HepG2 (cell line): ENCODE data around the gene MFRP. TPM values are rescaled to one million over a fixed set of nuclear protein-coding genes. Genes with fewer than 3 reads are reported as not detected.

Experiments
- ELF1 ChIP-seq: sonication (generic); formaldehyde crosslinking; IDR thresholded peaks from 2 replicates; pipeline ENCODE4 v1.4.0; 2020; ENCODE audit warnings: missing genetic modification reagents
- HHEX ChIP-seq: IDR thresholded peaks from 2 replicates; pipeline ENCODE4 v1.6.1; 2016; ENCODE audit warnings: control low read depth
- NR2F6 ChIP-seq, 2 experiments: IDR thresholded peaks; 2 replicates each; pipeline ENCODE4 v1.6.1; 2016; ENCODE audit warnings: antibody characterized with exemption in 1 of 2, mild to moderate bottlenecking in 1 of 2
- PPARG ChIP-seq: conservative IDR thresholded peaks from 2 replicates; pipeline ENCODE4 v1.6.1; 2016; ENCODE audit warnings: missing biosample characterization, missing genetic modification reagents
- RFX1 ChIP-seq: fragments of 450-650 bp; IDR thresholded peaks from 2 replicates; pipeline ENCODE4 v1.6.1; 2017
- TCF12 ChIP-seq, 2 experiments: fragments of 450-650 bp in 1 of 2; sonication (generic) in 1 of 2; formaldehyde crosslinking in 1 of 2; IDR thresholded peaks; 2 replicates each; pipeline versions ENCODE4 v1.6.1 to v1.8.0; 2017 to 2022; ENCODE audit warnings: antibody characterized with exemption in 1 of 2, mild to moderate bottlenecking in 1 of 2, missing genetic modification reagents in 1 of 2, moderate library complexity in 1 of 2
- ZNF556 ChIP-seq: sonication (generic); formaldehyde crosslinking; IDR thresholded peaks from 2 replicates; pipeline ENCODE4 v1.4.0; 2020; ENCODE audit warnings: mild to moderate bottlenecking, missing genetic modification reagents, borderline replicate concordance
- ZNF607 ChIP-seq: sonication (generic); formaldehyde crosslinking; IDR thresholded peaks from 2 replicates; pipeline ENCODE4 v1.5.1; 2020; ENCODE audit warnings: missing genetic modification reagents, mild to moderate bottlenecking, borderline replicate concordance
- polyA plus RNA-seq, 8 experiments: library from polyadenylated mRNA; depleted of rRNA in 3 of 8; stranded (reverse) in 7 of 8; unstranded in 1 of 8; fragments of >200 nt; fragmentation: Illumina TruSeq in 4 of 8; extraction: Trizol in 4 of 8; gene quantifications; 2 replicates each; pipeline versions ENCODE4 v1.2.1 to v1.2.3, GENCODE V29; 2011 to 2016; ENCODE audit warnings: low read depth in 4 of 8, missing spikeins in 1 of 8, mixed read lengths in 1 of 8; ENCODE audit not compliant: insufficient read depth in 1 of 8
- total RNA-seq, 5 experiments: library from RNA; depleted of rRNA; stranded (reverse); fragments of >200 nt; fragmentation: Illumina TruSeq; extraction: Trizol; gene quantifications; 2 replicates each; pipeline ENCODE4 v1.2.3, GENCODE V29; 2016; ENCODE audit warnings: low read depth in 1 of 5
- TF ChIP-seq, protein P1 (sequence below): IDR thresholded peaks from 2 replicates; pipeline ENCODE4 v1.6.1; 2016; ENCODE audit warnings: mild to moderate bottlenecking
- TF ChIP-seq, protein P2 (sequence below): IDR thresholded peaks from 2 replicates; pipeline ENCODE4 v1.6.1; 2012; ENCODE audit warnings: inconsistent platforms
- TF ChIP-seq, protein P3 (sequence below): sonication (generic); formaldehyde crosslinking; IDR thresholded peaks from 2 replicates; pipeline ENCODE4 v1.4.0; 2020; ENCODE audit warnings: missing genetic modification reagents, borderline replicate concordance
- TF ChIP-seq, protein P4 (sequence below): IDR thresholded peaks from 2 replicates; pipeline ENCODE4 v1.6.1; 2016; ENCODE audit warnings: low read depth, borderline replicate concordance
- TF ChIP-seq, protein P5 (sequence below), 2 experiments: IDR thresholded peaks; 2 replicates each; pipeline ENCODE4 v1.6.1; 2011 to 2012; ENCODE audit warnings: low read length in 2 of 2, borderline replicate concordance in 1 of 2, low read depth in 1 of 2, mild to moderate bottlenecking in 1 of 2, moderate library complexity in 1 of 2
- TF ChIP-seq, protein P6 (sequence below): sonication (generic); formaldehyde crosslinking; IDR thresholded peaks from 2 replicates; pipeline ENCODE4 v1.5.0; 2020; ENCODE audit warnings: missing genetic modification reagents, mild to moderate bottlenecking, borderline replicate concordance

Gene MFRP
- total and polyA plus RNA-seq, 2 of the 13 experiments (the other 11 are each of a cell fraction or from before 2014, with no cell fraction given) = not detected

DNA sequence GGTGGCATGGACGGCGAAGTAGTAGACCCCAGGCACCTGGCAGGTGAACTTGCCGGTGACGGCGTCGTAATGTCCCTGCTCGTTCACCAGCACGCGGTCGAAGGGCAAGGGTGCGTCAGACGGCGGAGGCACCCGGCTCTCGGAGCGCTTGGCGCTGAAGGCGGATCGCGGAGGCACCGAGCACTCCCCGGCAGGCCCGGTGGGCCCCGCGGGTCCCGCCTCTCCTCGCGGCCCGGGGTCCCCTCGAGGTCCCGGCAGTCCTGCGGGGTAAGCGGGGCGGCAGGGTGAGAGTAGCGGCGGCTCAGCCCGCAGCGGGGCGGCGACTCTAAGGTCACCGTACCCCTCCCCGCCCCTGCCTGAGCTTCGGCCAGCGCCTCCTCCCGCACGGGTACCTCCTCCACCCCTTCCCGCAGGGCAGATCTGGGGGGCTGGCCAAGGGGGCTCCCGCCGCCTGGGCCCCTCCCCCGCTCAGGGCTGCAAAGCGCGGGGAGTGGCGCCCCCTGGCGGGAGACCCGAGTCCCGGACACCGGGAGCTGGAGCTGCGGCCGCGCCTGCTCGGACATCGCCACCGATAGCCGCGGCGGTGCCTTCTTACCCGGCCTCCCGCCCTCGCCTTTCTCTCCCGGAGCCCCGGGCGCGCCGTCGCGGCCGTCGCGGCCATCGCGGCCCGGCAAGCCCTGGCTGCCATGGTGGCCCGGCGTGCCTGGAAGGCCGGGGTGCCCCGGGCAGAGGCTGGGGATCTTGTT is 6.7 kb downstream of the MFRP start (continued):
- no peak for TF ChIP-seq ELF1
- TF ChIP-seq TCF12 (IDR thresholded peaks at IDR 0.05) = no peak
- TF ChIP-seq TCF12 (CRISPR knock-in tag; IDR thresholded peaks at IDR 0.05) = 0 out of 2 replicates have a peak, but pooled peaks have one; percentile 45
- no peak for TF ChIP-seq NR2F6 (IDR thresholded peaks at IDR 0.05)
- TF ChIP-seq NR2F6 (CRISPR knock-in tag; IDR thresholded peaks at IDR 0.05) = no peak
- TF ChIP-seq, protein P1, sequence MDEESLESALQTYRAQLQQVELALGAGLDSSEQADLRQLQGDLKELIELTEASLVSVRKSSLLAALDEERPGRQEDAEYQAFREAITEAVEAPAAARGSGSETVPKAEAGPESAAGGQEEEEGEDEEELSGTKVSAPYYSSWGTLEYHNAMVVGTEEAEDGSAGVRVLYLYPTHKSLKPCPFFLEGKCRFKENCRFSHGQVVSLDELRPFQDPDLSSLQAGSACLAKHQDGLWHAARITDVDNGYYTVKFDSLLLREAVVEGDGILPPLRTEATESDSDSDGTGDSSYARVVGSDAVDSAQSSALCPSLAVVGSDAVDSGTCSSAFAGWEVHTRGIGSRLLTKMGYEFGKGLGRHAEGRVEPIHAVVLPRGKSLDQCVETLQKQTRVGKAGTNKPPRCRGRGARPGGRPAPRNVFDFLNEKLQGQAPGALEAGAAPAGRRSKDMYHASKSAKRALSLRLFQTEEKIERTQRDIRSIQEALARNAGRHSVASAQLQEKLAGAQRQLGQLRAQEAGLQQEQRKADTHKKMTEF (CRISPR knock-in tag) = peak; percentile 48; the same call in 1 of the 2 replicates
- no peak for TF ChIP-seq HHEX
- TF ChIP-seq, protein P2, sequence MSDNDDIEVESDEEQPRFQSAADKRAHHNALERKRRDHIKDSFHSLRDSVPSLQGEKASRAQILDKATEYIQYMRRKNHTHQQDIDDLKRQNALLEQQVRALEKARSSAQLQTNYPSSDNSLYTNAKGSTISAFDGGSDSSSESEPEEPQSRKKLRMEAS = peak; percentile 22; the same call in 1 of the 2 replicates
- no peak for TF ChIP-seq ZNF556
- peak; percentile 47; the same call in 1 of the 2 replicates for TF ChIP-seq ZNF607 (CRISPR knock-in tag)
- TF ChIP-seq, protein P3, sequence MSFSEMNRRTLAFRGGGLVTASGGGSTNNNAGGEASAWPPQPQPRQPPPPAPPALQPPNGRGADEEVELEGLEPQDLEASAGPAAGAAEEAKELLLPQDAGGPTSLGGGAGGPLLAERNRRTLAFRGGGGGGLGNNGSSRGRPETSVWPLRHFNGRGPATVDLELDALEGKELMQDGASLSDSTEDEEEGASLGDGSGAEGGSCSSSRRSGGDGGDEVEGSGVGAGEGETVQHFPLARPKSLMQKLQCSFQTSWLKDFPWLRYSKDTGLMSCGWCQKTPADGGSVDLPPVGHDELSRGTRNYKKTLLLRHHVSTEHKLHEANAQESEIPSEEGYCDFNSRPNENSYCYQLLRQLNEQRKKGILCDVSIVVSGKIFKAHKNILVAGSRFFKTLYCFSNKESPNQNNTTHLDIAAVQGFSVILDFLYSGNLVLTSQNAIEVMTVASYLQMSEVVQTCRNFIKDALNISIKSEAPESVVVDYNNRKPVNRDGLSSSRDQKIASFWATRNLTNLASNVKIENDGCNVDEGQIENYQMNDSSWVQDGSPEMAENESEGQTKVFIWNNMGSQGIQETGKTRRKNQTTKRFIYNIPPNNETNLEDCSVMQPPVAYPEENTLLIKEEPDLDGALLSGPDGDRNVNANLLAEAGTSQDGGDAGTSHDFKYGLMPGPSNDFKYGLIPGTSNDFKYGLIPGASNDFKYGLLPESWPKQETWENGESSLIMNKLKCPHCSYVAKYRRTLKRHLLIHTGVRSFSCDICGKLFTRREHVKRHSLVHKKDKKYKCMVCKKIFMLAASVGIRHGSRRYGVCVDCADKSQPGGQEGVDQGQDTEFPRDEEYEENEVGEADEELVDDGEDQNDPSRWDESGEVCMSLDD (CRISPR knock-in tag) = no peak
- TF ChIP-seq, protein P4, sequence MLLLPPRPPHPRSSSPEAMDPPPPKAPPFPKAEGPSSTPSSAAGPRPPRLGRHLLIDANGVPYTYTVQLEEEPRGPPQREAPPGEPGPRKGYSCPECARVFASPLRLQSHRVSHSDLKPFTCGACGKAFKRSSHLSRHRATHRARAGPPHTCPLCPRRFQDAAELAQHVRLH = 0 out of 2 replicates have a peak, but pooled peaks have one; percentile 44
- TF ChIP-seq, protein P5, sequence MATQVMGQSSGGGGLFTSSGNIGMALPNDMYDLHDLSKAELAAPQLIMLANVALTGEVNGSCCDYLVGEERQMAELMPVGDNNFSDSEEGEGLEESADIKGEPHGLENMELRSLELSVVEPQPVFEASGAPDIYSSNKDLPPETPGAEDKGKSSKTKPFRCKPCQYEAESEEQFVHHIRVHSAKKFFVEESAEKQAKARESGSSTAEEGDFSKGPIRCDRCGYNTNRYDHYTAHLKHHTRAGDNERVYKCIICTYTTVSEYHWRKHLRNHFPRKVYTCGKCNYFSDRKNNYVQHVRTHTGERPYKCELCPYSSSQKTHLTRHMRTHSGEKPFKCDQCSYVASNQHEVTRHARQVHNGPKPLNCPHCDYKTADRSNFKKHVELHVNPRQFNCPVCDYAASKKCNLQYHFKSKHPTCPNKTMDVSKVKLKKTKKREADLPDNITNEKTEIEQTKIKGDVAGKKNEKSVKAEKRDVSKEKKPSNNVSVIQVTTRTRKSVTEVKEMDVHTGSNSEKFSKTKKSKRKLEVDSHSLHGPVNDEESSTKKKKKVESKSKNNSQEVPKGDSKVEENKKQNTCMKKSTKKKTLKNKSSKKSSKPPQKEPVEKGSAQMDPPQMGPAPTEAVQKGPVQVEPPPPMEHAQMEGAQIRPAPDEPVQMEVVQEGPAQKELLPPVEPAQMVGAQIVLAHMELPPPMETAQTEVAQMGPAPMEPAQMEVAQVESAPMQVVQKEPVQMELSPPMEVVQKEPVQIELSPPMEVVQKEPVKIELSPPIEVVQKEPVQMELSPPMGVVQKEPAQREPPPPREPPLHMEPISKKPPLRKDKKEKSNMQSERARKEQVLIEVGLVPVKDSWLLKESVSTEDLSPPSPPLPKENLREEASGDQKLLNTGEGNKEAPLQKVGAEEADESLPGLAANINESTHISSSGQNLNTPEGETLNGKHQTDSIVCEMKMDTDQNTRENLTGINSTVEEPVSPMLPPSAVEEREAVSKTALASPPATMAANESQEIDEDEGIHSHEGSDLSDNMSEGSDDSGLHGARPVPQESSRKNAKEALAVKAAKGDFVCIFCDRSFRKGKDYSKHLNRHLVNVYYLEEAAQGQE (IDR thresholded peaks at IDR 0.05; ENCODE audit: borderline replicate concordance in 1 of 2, low read depth in 1 of 2, low read length in 2 of 2) = no peak
- TF ChIP-seq RFX1 = no peak
- no peak for TF ChIP-seq PPARG (CRISPR knock-in tag)
- TF ChIP-seq, protein P6, sequence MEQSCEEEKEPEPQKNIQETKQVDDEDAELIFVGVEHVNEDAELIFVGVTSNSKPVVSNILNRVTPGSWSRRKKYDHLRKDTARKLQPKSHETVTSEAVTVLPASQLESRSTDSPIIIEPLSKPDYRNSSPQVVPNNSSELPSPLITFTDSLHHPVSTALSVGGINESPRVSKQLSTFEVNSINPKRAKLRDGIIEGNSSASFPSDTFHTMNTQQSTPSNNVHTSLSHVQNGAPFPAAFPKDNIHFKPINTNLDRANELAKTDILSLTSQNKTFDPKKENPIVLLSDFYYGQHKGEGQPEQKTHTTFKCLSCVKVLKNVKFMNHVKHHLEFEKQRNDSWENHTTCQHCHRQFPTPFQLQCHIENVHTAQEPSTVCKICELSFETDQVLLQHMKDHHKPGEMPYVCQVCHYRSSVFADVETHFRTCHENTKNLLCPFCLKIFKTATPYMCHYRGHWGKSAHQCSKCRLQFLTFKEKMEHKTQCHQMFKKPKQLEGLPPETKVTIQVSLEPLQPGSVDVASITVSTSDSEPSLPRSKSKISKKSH (CRISPR knock-in tag) = no peak
